HCT116 (cell line): Measurements from ENCODE around the gene ATP6V1G2. TPM values are rescaled to one million over a fixed set of nuclear protein-coding genes. Genes with fewer than 3 reads are reported as not detected.

Experiments used
- ATAC-seq: fragments of 200-7000 bp; cut with Tn5 transposase; 2 replicates; pipeline ENCODE4 v1.9.1; 2020; ENCODE audit warnings: mild to moderate bottlenecking, moderate library complexity
- BruUV-seq: library from RNA; stranded (reverse); fragments of 400-500 nt; replicated peaks from 2 replicates; lab custom pipeline; 2021; lab: Mats Ljungman, UMichigan
- CTCF ChIA-PET: fragments of 300-600 bp; sonication (Branson Sonifier 250); formaldehyde crosslinking; loops from one replicate; lab custom pipeline; 2021; ENCODE audit warnings: antibody characterized with exemption; lab: Charles Lee
- POLR2A ChIA-PET: fragments of 300-600, 350-600 bp; sonication (Branson Sonifier 250); formaldehyde crosslinking; loops from one replicate; lab custom pipeline; 2021; ENCODE audit warnings: antibody characterized with exemption; lab: Charles Lee
- RAD21 ChIA-PET, 2 experiments: fragments of 300-600 bp; sonication (Branson Sonifier 250); formaldehyde crosslinking; loops; one replicate each; lab custom pipeline; 2023; ENCODE audit warnings: low total read pairs in 2 of 2; ENCODE audit not compliant: uncharacterized antibody in 2 of 2, unreplicated experiment in 2 of 2, low non-redundant PET in 1 of 2; lab: Charles Lee
- DNase-seq: peaks from one replicate; pipeline ENCODE4 v3.0.0-alpha.2; 2010; ENCODE audit warnings: low read depth, low spot score
- H2AFZ ChIP-seq: fragments of 200-600 bp; shearing (Covaris generic), sonication (generic); 2 replicates; pipeline ENCODE4 v1.6.1; 2017; ENCODE audit warnings: low read depth, mixed run types, mixed read lengths, antibody characterized with exemption, low read length; ENCODE audit not compliant: poor library complexity, severe bottlenecking
- H3K27ac ChIP-seq: 2 replicates; pipeline ENCODE4 v1.5.1; 2012; ENCODE audit warnings: low read depth, low read length
- H3K27me3 ChIP-seq: fragments of 200-600 bp; sonication (generic); 2 replicates; pipeline ENCODE4 v1.6.1; 2016; ENCODE audit warnings: mixed run types, low read length, mixed read lengths; ENCODE audit not compliant: insufficient read depth
- H3K36me3 ChIP-seq, 2 experiments: fragments of 200-500 bp in 1 of 2; fragments of 200-600 bp in 1 of 2; sonication (Bioruptor generic) in 1 of 2; sonication (generic) in 1 of 2; 2 replicates each; pipeline versions ENCODE4 v1.5.1 to v1.6.1; 2014 to 2016; ENCODE audit warnings: low read length in 2 of 2, inconsistent platforms in 1 of 2, mixed read lengths in 1 of 2, mixed run types in 1 of 2; ENCODE audit not compliant: insufficient read depth in 2 of 2, control insufficient read depth in 1 of 2
- H3K4me1 ChIP-seq, 2 experiments: fragments of 200-600 bp in 1 of 2; sonication (generic) in 1 of 2; 2 replicates each; pipeline versions ENCODE4 v1.5.1 to v1.6.1; 2012 to 2017; ENCODE audit warnings: low read length in 2 of 2, inconsistent platforms in 1 of 2, mild to moderate bottlenecking in 1 of 2, mixed read lengths in 1 of 2, mixed run types in 1 of 2, moderate library complexity in 1 of 2; ENCODE audit not compliant: insufficient read depth in 2 of 2, control insufficient read depth in 1 of 2
- H3K4me2 ChIP-seq: fragments of 200-600 bp; sonication (generic); 2 replicates; pipeline ENCODE4 v1.6.1; 2017; ENCODE audit warnings: mixed run types, low read length, mixed read lengths
- H3K4me3 ChIP-seq, 2 experiments: fragments of 200-600 bp in 1 of 2; sonication (generic) in 1 of 2; replicated peaks in 1 of 2; 2 replicates each; pipeline ENCODE4 v1.5.1; 2011 to 2016; ENCODE audit warnings: low read length in 2 of 2, control low read depth in 1 of 2, low read depth in 1 of 2, mild to moderate bottlenecking in 1 of 2, mixed read lengths in 1 of 2, mixed run types in 1 of 2
- H3K79me2 ChIP-seq: fragments of 200-600 bp; sonication (generic); 2 replicates; pipeline ENCODE4 v1.6.1; 2017; ENCODE audit warnings: mild to moderate bottlenecking, mixed run types, low read length, moderate library complexity, mixed read lengths; ENCODE audit not compliant: insufficient read depth
- H3K9ac ChIP-seq: fragments of 200-600 bp; sonication (generic); 2 replicates; pipeline ENCODE4 v1.6.1; 2016; ENCODE audit warnings: low read length, mixed read lengths
- H3K9me2 ChIP-seq: fragments of 200-600 bp; sonication (generic), shearing (Covaris generic); 2 replicates; pipeline ENCODE4 v1.6.1; 2017; ENCODE audit warnings: mixed run types, mild to moderate bottlenecking, moderate library complexity; ENCODE audit not compliant: insufficient read depth
- H3K9me3 ChIP-seq, 2 experiments: fragments of 200-500 bp in 1 of 2; fragments of 200-600 bp in 1 of 2; sonication (Bioruptor generic) in 1 of 2; sonication (generic) in 1 of 2; 2 replicates each; pipeline ENCODE4 v1.6.1; 2014 to 2017; ENCODE audit warnings: low read length in 2 of 2, mixed read lengths in 2 of 2, inconsistent platforms in 1 of 2, low read depth in 1 of 2, mild to moderate bottlenecking in 1 of 2, mixed run types in 1 of 2, moderate library complexity in 1 of 2; ENCODE audit not compliant: control insufficient read depth in 1 of 2, insufficient read depth in 1 of 2
- H4K20me1 ChIP-seq: fragments of 200-600 bp; sonication (generic), shearing (Covaris generic); 2 replicates; pipeline ENCODE4 v1.6.1; 2017; ENCODE audit warnings: mixed run types, mild to moderate bottlenecking, moderate library complexity; ENCODE audit not compliant: insufficient read depth
- CBX3 ChIP-seq: IDR thresholded peaks from 2 replicates; pipeline ENCODE4 v1.6.1; 2012; ENCODE audit warnings: low read depth
- CEBPB ChIP-seq: IDR thresholded peaks from 2 replicates; pipeline ENCODE4 v1.6.1; 2012; ENCODE audit warnings: low read depth
- CTCF ChIP-seq, 3 experiments: fragments of 200-600 bp in 1 of 3; sonication (generic) in 1 of 3; IDR thresholded peaks in 2 of 3; conservative IDR thresholded peaks in 1 of 3; 2 replicates each; pipeline ENCODE4 v1.5.1; 2012 to 2017; ENCODE audit warnings: low read depth in 2 of 3, low read length in 2 of 3, antibody characterized with exemption in 1 of 3, borderline replicate concordance in 1 of 3, control low read depth in 1 of 3, mild to moderate bottlenecking in 1 of 3, mixed read lengths in 1 of 3, mixed run types in 1 of 3, moderate library complexity in 1 of 3; ENCODE audit not compliant: insufficient read depth in 1 of 3
- EGR1 ChIP-seq: IDR thresholded peaks from 2 replicates; pipeline ENCODE4 v1.6.1; 2012; ENCODE audit warnings: low read depth
- EZH2 ChIP-seq: fragments of 200-600 bp; sonication (generic); IDR thresholded peaks from 2 replicates; pipeline ENCODE4 v1.6.1; 2017; ENCODE audit warnings: antibody characterized with exemption, mixed run types
- EZH2phosphoT487 ChIP-seq: fragments of 200-600 bp; IDR thresholded peaks from 2 replicates; pipeline ENCODE4 v1.6.1; 2018; ENCODE audit warnings: antibody characterized with exemption, borderline replicate concordance
- JUND ChIP-seq: IDR thresholded peaks from 2 replicates; pipeline ENCODE4 v1.6.1; 2012
- POLR2AphosphoS5 ChIP-seq: IDR thresholded peaks from 2 replicates; pipeline ENCODE4 v1.6.1; 2011; ENCODE audit warnings: mild to moderate bottlenecking, low read depth, low read length, moderate library complexity
- RAD21 ChIP-seq: IDR thresholded peaks from 2 replicates; pipeline ENCODE4 v1.6.1; 2012; ENCODE audit warnings: low read depth, mild to moderate bottlenecking
- SIN3A ChIP-seq: IDR thresholded peaks from 2 replicates; pipeline ENCODE4 v1.6.1; 2012; ENCODE audit warnings: low read depth
- SP1 ChIP-seq: IDR thresholded peaks from 2 replicates; pipeline ENCODE4 v1.6.1; 2012; ENCODE audit warnings: low read depth
- SRF ChIP-seq: IDR thresholded peaks from 2 replicates; pipeline ENCODE4 v1.6.1; 2012; ENCODE audit warnings: low read depth
- TCF7L2 ChIP-seq: IDR thresholded peaks from 2 replicates; pipeline ENCODE4 v1.7.0; 2011; ENCODE audit warnings: borderline replicate concordance, inconsistent platforms; ENCODE audit not compliant: insufficient read depth, insufficient read length; ENCODE audit errors: extremely low read depth
- ZFX ChIP-seq: fragments of 450-650 bp; IDR thresholded peaks from 2 replicates; pipeline ENCODE4 v1.6.1; 2017
- ZNF274 ChIP-seq: fragments of 200-500 bp; sonication (Bioruptor generic); IDR thresholded peaks from 2 replicates; pipeline ENCODE4 v1.6.1; 2014; ENCODE audit warnings: mild to moderate bottlenecking, low read depth, low read length, inconsistent platforms
- intact Hi-C: fragments of 100-400 bp; cut with micrococcal nuclease; formaldehyde crosslinking; loops from 2 replicates; pipeline ENCODE4 v1.10.0; 2022
- total RNA-seq: library from RNA; stranded (reverse); gene quantifications from one replicate; pipeline ENCODE4 v1.2.1, GENCODE V29; 2021; ENCODE audit not compliant: unreplicated experiment
- TF ChIP-seq, protein P1 (sequence below): IDR thresholded peaks from 2 replicates; pipeline ENCODE4 v1.6.1; 2012
- TF ChIP-seq, protein P2 (sequence below): IDR thresholded peaks from 2 replicates; pipeline ENCODE4 v1.6.1; 2012; ENCODE audit warnings: low read depth

Gene ATP6V1G2
- total RNA-seq, 1 experiment from 2014 or later, result 1.8 TPM

- no peak for TF ChIP-seq CEBPB
Observed at GRCh38 chr6:31580807-31581433, 34.5 kb upstream of the ATP6V1G2 start (continued).

GRCh38 chr6:31580438-31580740 is 34.0 kb upstream of the ATP6V1G2 start:
- DNase-seq, result no peak
- ChIA-PET CTCF (interaction anchor here (0.6 to 7.8 kb wide), 10 partner anchors 9 to 1086 kb away, joined by 3 to 70 read pairs (median 4); partner anchors contain the start of genes NCR3 and PRRC2A), POLR2A (interaction anchor here (1.0 to 1.4 kb wide), 2 partner anchors 13 to 18 kb away, joined by 3 read pairs; no protein-coding TSS in a partner anchor), RAD21 (interaction anchor here in 1 of 2 experiments (0.9 kb wide), 1 partner anchor 18 kb away, joined by 3 read pairs; no protein-coding TSS in a partner anchor)
- Histone ChIP-seq H3K4me3 (peak overlapping the region; percentile 65 to 75), H3K4me2 (peak overlapping the region; percentile 97), H3K27ac (no peak overlapping the region), H3K9ac (peak overlapping the region; percentile 73), H3K4me1 (peaks cover 4 to 15% of the 10 kb centered on the region in 2 experiments; a peak in 2 of 4 replicates), H3K27me3 (no peaks in the 10 kb centered on the region), H3K9me2 (no peaks in the 10 kb centered on the region), H3K79me2 (no peaks in the 10 kb centered on the region), H3K36me3 (no peaks in the 10 kb centered on the region), H3K9me3 (no peaks in the 10 kb centered on the region), H4K20me1 (no peaks in the 10 kb centered on the region), H2AFZ (peak overlapping the region; percentile 64)
- no TSS peak for BruUV-seq
- intact Hi-C loops, result no loop called here
- ATAC-seq, result no peak
- TF ChIP-seq SIN3A, result no peak
- no peak for TF ChIP-seq SP1
- TF ChIP-seq, protein P1, sequence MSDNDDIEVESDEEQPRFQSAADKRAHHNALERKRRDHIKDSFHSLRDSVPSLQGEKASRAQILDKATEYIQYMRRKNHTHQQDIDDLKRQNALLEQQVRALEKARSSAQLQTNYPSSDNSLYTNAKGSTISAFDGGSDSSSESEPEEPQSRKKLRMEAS, result no peak
- no peak for TF ChIP-seq EGR1
- TF ChIP-seq CBX3, result no peak
- TF ChIP-seq TCF7L2, result no peak
- no peak for TF ChIP-seq EZH2phosphoT487
- TF ChIP-seq CTCF (IDR thresholded peaks at IDR 0.05 in 2 of 3, conservative IDR thresholded peaks at IDR 0.05 in 1 of 3; ENCODE audit: borderline replicate concordance in 1 of 3, insufficient read depth in 1 of 3, low read depth in 2 of 3, low read length in 2 of 3), result no peak
- TF ChIP-seq, protein P2, sequence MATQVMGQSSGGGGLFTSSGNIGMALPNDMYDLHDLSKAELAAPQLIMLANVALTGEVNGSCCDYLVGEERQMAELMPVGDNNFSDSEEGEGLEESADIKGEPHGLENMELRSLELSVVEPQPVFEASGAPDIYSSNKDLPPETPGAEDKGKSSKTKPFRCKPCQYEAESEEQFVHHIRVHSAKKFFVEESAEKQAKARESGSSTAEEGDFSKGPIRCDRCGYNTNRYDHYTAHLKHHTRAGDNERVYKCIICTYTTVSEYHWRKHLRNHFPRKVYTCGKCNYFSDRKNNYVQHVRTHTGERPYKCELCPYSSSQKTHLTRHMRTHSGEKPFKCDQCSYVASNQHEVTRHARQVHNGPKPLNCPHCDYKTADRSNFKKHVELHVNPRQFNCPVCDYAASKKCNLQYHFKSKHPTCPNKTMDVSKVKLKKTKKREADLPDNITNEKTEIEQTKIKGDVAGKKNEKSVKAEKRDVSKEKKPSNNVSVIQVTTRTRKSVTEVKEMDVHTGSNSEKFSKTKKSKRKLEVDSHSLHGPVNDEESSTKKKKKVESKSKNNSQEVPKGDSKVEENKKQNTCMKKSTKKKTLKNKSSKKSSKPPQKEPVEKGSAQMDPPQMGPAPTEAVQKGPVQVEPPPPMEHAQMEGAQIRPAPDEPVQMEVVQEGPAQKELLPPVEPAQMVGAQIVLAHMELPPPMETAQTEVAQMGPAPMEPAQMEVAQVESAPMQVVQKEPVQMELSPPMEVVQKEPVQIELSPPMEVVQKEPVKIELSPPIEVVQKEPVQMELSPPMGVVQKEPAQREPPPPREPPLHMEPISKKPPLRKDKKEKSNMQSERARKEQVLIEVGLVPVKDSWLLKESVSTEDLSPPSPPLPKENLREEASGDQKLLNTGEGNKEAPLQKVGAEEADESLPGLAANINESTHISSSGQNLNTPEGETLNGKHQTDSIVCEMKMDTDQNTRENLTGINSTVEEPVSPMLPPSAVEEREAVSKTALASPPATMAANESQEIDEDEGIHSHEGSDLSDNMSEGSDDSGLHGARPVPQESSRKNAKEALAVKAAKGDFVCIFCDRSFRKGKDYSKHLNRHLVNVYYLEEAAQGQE, result no peak
- no peak for TF ChIP-seq ZFX
- no peak for TF ChIP-seq JUND
- no peak for TF ChIP-seq EZH2
- TF ChIP-seq POLR2AphosphoS5, result no peak
- TF ChIP-seq SRF, result no peak
- TF ChIP-seq CEBPB, result no peak
- TF ChIP-seq RAD21, result no peak
- TF ChIP-seq ZNF274, result no peak
